Activated naive CD8-positive, alpha-beta T cell (primary cell): ENCODE measurements around the gene FANCF.

Source experiments
- H3K27ac Mint-ChIP-seq: one replicate; pipeline ENCODE4 v1.8.0; 2021; ENCODE audit warnings: mixed read lengths
- H3K27me3 Mint-ChIP-seq: one replicate; pipeline ENCODE4 v1.8.0; 2021; ENCODE audit warnings: mixed read lengths
- H3K36me3 Mint-ChIP-seq: one replicate; pipeline ENCODE4 v1.8.0; 2021; ENCODE audit warnings: mixed read lengths
- H3K4me1 Mint-ChIP-seq: one replicate; pipeline ENCODE4 v1.8.0; 2021; ENCODE audit warnings: low read depth, mixed read lengths
- H3K4me3 Mint-ChIP-seq: one replicate; pipeline ENCODE4 v1.8.0; 2021; ENCODE audit warnings: mild to moderate bottlenecking, mixed read lengths
- H3K9me3 Mint-ChIP-seq: one replicate; pipeline ENCODE4 v1.8.0; 2021; ENCODE audit warnings: low read depth, mixed read lengths

The FANCF gene

GRCh38 chr11:22640862-22641261, 15.2 kb upstream of the FANCF start:
- Mint-ChIP-seq H3K27me3 (no peaks in the 10 kb centered on the region), H3K27ac (no peak overlapping the region), H3K4me1 (peaks cover 5% of the 10 kb centered on the region), H3K9me3 (no peaks in the 10 kb centered on the region), H3K36me3 (peaks cover 2% of the 10 kb centered on the region), H3K4me3 (no peak overlapping the region)

GRCh38 chr11:22635689-22636088, 10.1 kb upstream of the FANCF start:
- H3K27ac Mint-ChIP-seq = no peak overlapping the region
- no peaks in the 10 kb centered on the region for H3K27me3 Mint-ChIP-seq
- no peaks in the 10 kb centered on the region for H3K9me3 Mint-ChIP-seq
- no peak overlapping the region for H3K4me3 Mint-ChIP-seq
- peaks cover 3% of the 10 kb centered on the region for H3K36me3 Mint-ChIP-seq
- peaks cover 5% of the 10 kb centered on the region for H3K4me1 Mint-ChIP-seq

GRCh38 chr11:22634897-22635629, 9.4 kb upstream of the FANCF start:
- peaks cover 5% of the 10 kb centered on the region for H3K4me1 Mint-ChIP-seq
- peaks cover 3% of the 10 kb centered on the region for H3K36me3 Mint-ChIP-seq
- H3K4me3 Mint-ChIP-seq = no peak overlapping the region
- H3K27me3 Mint-ChIP-seq = no peaks in the 10 kb centered on the region
- no peak overlapping the region for H3K27ac Mint-ChIP-seq
- no peaks in the 10 kb centered on the region for H3K9me3 Mint-ChIP-seq

GRCh38 chr11:22633354-22633902, 7.8 kb upstream of the FANCF start:
- Mint-ChIP-seq H3K36me3 (peaks cover 6% of the 10 kb centered on the region), H3K9me3 (no peaks in the 10 kb centered on the region), H3K4me3 (no peak overlapping the region), H3K4me1 (peaks cover 5% of the 10 kb centered on the region), H3K27me3 (no peaks in the 10 kb centered on the region), H3K27ac (no peak overlapping the region)

GRCh38 chr11:22627421-22627820, 1.8 kb upstream of the FANCF start:
- peaks cover 10% of the 10 kb centered on the region for H3K36me3 Mint-ChIP-seq
- H3K4me1 Mint-ChIP-seq = peaks cover 25% of the 10 kb centered on the region
- H3K27ac Mint-ChIP-seq = no peak overlapping the region
- no peaks in the 10 kb centered on the region for H3K27me3 Mint-ChIP-seq
- H3K9me3 Mint-ChIP-seq = no peaks in the 10 kb centered on the region
- H3K4me3 Mint-ChIP-seq = no peak overlapping the region

GRCh38 chr11:22626573-22627239, 1.1 kb upstream of the FANCF start:
- Mint-ChIP-seq H3K4me3 (peak overlapping the region; percentile 98), H3K27me3 (no peaks in the 10 kb centered on the region), H3K27ac (peak overlapping the region; percentile 99), H3K36me3 (peaks cover 11% of the 10 kb centered on the region), H3K9me3 (no peaks in the 10 kb centered on the region), H3K4me1 (peaks cover 31% of the 10 kb centered on the region)

- H3K9me3 Mint-ChIP-seq = no peaks in the 10 kb centered on the region
- peak overlapping the region; percentile 98 for H3K4me3 Mint-ChIP-seq
- H3K27ac Mint-ChIP-seq = peak overlapping the region; percentile 99
- H3K27me3 Mint-ChIP-seq = no peaks in the 10 kb centered on the region
- peaks cover 46% of the 10 kb centered on the region for H3K4me1 Mint-ChIP-seq
- H3K36me3 Mint-ChIP-seq = peaks cover 18% of the 10 kb centered on the region
Observed at GRCh38 chr11:22624742-22625447, 728 bp downstream of the FANCF start.

- Mint-ChIP-seq H3K36me3 (peaks cover 18% of the 10 kb centered on the region), H3K27ac (no peak overlapping the region), H3K27me3 (no peaks in the 10 kb centered on the region), H3K4me3 (no peak overlapping the region), H3K9me3 (peaks cover 3% of the 10 kb centered on the region), H3K4me1 (peaks cover 25% of the 10 kb centered on the region)
Observed at GRCh38 chr11:22617868-22618267, 7.8 kb downstream of the FANCF start.

- H3K9me3 Mint-ChIP-seq = no peaks in the 10 kb centered on the region
- no peaks in the 10 kb centered on the region for H3K36me3 Mint-ChIP-seq
- H3K27ac Mint-ChIP-seq = no peak overlapping the region
- H3K4me3 Mint-ChIP-seq = no peak overlapping the region
- no peaks in the 10 kb centered on the region for H3K4me1 Mint-ChIP-seq
- H3K27me3 Mint-ChIP-seq = peaks cover 3% of the 10 kb centered on the region
Observed at GRCh38 chr11:22603933-22604332, 21.7 kb downstream of the FANCF start.

- Mint-ChIP-seq H3K36me3 (no peaks in the 10 kb centered on the region), H3K9me3 (no peaks in the 10 kb centered on the region), H3K27ac (no peak overlapping the region), H3K4me3 (no peak overlapping the region), H3K27me3 (peaks cover 3% of the 10 kb centered on the region), H3K4me1 (no peaks in the 10 kb centered on the region)
Observed at GRCh38 chr11:22602504-22602903, 23.1 kb downstream of the FANCF start.

- Mint-ChIP-seq H3K27me3 (peaks cover 4% of the 10 kb centered on the region), H3K36me3 (no peaks in the 10 kb centered on the region), H3K9me3 (no peaks in the 10 kb centered on the region), H3K4me1 (no peaks in the 10 kb centered on the region), H3K27ac (no peak overlapping the region), H3K4me3 (no peak overlapping the region)
Observed at GRCh38 chr11:22599458-22599857, 26.2 kb downstream of the FANCF start.

- Mint-ChIP-seq H3K9me3 (no peaks in the 10 kb centered on the region), H3K36me3 (no peaks in the 10 kb centered on the region), H3K27ac (no peak overlapping the region), H3K27me3 (peaks cover 8% of the 10 kb centered on the region), H3K4me3 (no peak overlapping the region), H3K4me1 (no peaks in the 10 kb centered on the region)
Observed at GRCh38 chr11:22597062-22597461, 28.6 kb downstream of the FANCF start.

- H3K36me3 Mint-ChIP-seq = no peaks in the 10 kb centered on the region
- H3K4me3 Mint-ChIP-seq = no peak overlapping the region
- H3K27ac Mint-ChIP-seq = no peak overlapping the region
- H3K27me3 Mint-ChIP-seq = no peaks in the 10 kb centered on the region
- no peaks in the 10 kb centered on the region for H3K9me3 Mint-ChIP-seq
- H3K4me1 Mint-ChIP-seq = no peaks in the 10 kb centered on the region
Observed at GRCh38 chr11:22584976-22585375, 40.6 kb downstream of the FANCF start.

- Mint-ChIP-seq H3K36me3 (no peaks in the 10 kb centered on the region), H3K9me3 (no peaks in the 10 kb centered on the region), H3K4me3 (no peak overlapping the region), H3K4me1 (no peaks in the 10 kb centered on the region), H3K27ac (no peak overlapping the region), H3K27me3 (no peaks in the 10 kb centered on the region)
Observed at GRCh38 chr11:22583963-22584492, 41.6 kb downstream of the FANCF start.

- H3K9me3 Mint-ChIP-seq = no peaks in the 10 kb centered on the region
- no peak overlapping the region for H3K4me3 Mint-ChIP-seq
- no peak overlapping the region for H3K27ac Mint-ChIP-seq
- H3K4me1 Mint-ChIP-seq = no peaks in the 10 kb centered on the region
- no peaks in the 10 kb centered on the region for H3K27me3 Mint-ChIP-seq
- no peaks in the 10 kb centered on the region for H3K36me3 Mint-ChIP-seq
Observed at GRCh38 chr11:22582151-22582410, 43.5 kb downstream of the FANCF start.
